Ovary (tissue), 9 donors: ENCODE results near the gene ARFGAP1. TPM values are rescaled to one million over a fixed set of nuclear protein-coding genes. Genes with fewer than 3 reads are reported as not detected.
"Not testable (repeated sequence)": the region's sequence is repeated elsewhere in the genome, so short reads cannot be mapped to it uniquely, and the experiment has no call there.

Source experiments
- DNase-seq, 5 donors: peaks; one replicate each; pipeline ENCODE4 v3.0.0-alpha.2; 2019 to 2020
- H3K27ac ChIP-seq, 2 donors: fragments of 200-600 bp; one replicate each; pipeline versions ENCODE4 v1.5.1 to v1.8.0; 2019 to 2022
- H3K27me3 ChIP-seq: fragments of 200-600 bp; one replicate; pipeline ENCODE4 v1.8.0; 2022
- H3K36me3 ChIP-seq: fragments of 200-600 bp; sonication (generic); one replicate; pipeline ENCODE4 v1.5.1; 2019
- H3K4me1 ChIP-seq: one replicate; pipeline ENCODE4 v1.8.1; 2013; ENCODE audit warnings: mild to moderate bottlenecking, moderate library complexity; ENCODE audit not compliant: insufficient read depth
- H3K4me3 ChIP-seq: fragments of 200-600 bp; sonication (generic); one replicate; pipeline ENCODE4 v1.5.1; 2017
- H3K9me3 ChIP-seq, 2 donors: fragments of 200-600 bp in 1 of 2; sonication (generic) in 1 of 2; one replicate each; pipeline versions ENCODE4 v1.5.1 to v1.8.1; 2013 to 2019; ENCODE audit warnings: mild to moderate bottlenecking in 1 of 2, moderate library complexity in 1 of 2
- CTCF ChIP-seq, 3 donors: fragments of 450-650 bp in 2 of 3; fragments of 200-600 bp in 1 of 3; IDR thresholded peaks; one replicate each; pipeline versions ENCODE4 v1.5.1 to v1.8.0; 2016 to 2022; ENCODE audit warnings: antibody characterized with exemption in 3 of 3, mild to moderate bottlenecking in 1 of 3
- EP300 ChIP-seq: sonication (generic); formaldehyde crosslinking; IDR thresholded peaks from one replicate; pipeline ENCODE4 v1.6.1; 2017; ENCODE audit warnings: antibody characterized with exemption
- POLR2A ChIP-seq: fragments of 450-650 bp; IDR thresholded peaks from one replicate; pipeline ENCODE4 v1.6.1; 2017; ENCODE audit warnings: antibody characterized with exemption, mild to moderate bottlenecking, moderate library complexity
- WGBS, 3 donors: extraction: QIAGEN DNeasy Blood & Tissue Kit in 1 of 3; methylation state at CpG; one replicate each; pipeline versions ENCODE4 v1.1.5 to v1.1.7; 2013 to 2017; 5-methylcytosine and 5-hydroxymethylcytosine counted together
- intact Hi-C, 4 donors: fragments of 100-400 bp; cut with DNase I; formaldehyde crosslinking; loops; one replicate each; pipeline versions ENCODE4 v1.11.0 to v1.15.1; 2022 to 2023
- polyA plus RNA-seq, 2 donors: library from polyadenylated mRNA; stranded (reverse); fragments of 200-250 nt in 1 of 2; fragments of 350-450 nt in 1 of 2; fragmentation: Illumina TruSeq in 1 of 2; extraction: RNeasy Lipid Tissue Mini Kit (QIAGEN cat#74804) in 1 of 2; gene quantifications; one replicate each; pipeline ENCODE4 v1.2.3, GENCODE V29; 2013 to 2014
- total RNA-seq, 7 donors: library from RNA; depleted of rRNA in 2 of 7; stranded (reverse); fragments of >200 nt in 2 of 7; fragmentation: NEBNext Ultra II Directional in 3 of 7; extraction: Animal tissue kit (Norgen Biotek cat#: 25700) in 3 of 7; gene quantifications; one replicate each; pipeline versions ENCODE4 v1.1.0 to v1.2.4, GENCODE V29; 2016 to 2023
- donor health status: DM: no; HTN: no; CAD: no; lungs with moderate emphysema.
- donor health status: DM: no; HTN: no; CAD: no.
- donor health status: Bipolar disorder and iron deficiency.
- donor health status: DM: yes; HTN: yes; CAD: no.
- donor health status: DM: no; HTN: no; CAD: no.
- donor health status: DM: yes; HTN: yes; CAD: no.

ARFGAP1 gene
- total and polyA plus RNA-seq, 9 donors: 18.9 to 80.2 (median 68.7) TPM

- no peak for DNase-seq
- Histone ChIP-seq H3K4me3 (no peak overlapping the region), H3K27ac (no peak overlapping the region), H3K27me3 (no peaks in the 10 kb centered on the region), H3K36me3 (no peaks in the 10 kb centered on the region), H3K4me1 (no peaks in the 10 kb centered on the region), H3K9me3 (no peaks in the 10 kb centered on the region)
- WGBS, 3 donors: 89 to 97% (median 92%) methylated on average over 8 of the region's 8 CpGs
- no peak for TF ChIP-seq POLR2A
- no peak for TF ChIP-seq EP300
- no peak for TF ChIP-seq CTCF (IDR thresholded peaks at IDR 0.05)
- intact Hi-C loops: no loop called here
Observed at GRCh38 chr20:63331741-63332400, 59.3 kb downstream of the ARFGAP1 start.

- no peak for DNase-seq
- H3K36me3 ChIP-seq: no peaks in the 10 kb centered on the region
- H3K4me3 ChIP-seq: no peak overlapping the region
- no peaks in the 10 kb centered on the region for H3K9me3 ChIP-seq
- H3K27ac ChIP-seq: no peak overlapping the region
- no peaks in the 10 kb centered on the region for H3K4me1 ChIP-seq
- no peak for TF ChIP-seq POLR2A
- intact Hi-C loops: no loop called here
- 71 to 73% (median 72%) methylated on average over 22 of the region's 22 CpGs for WGBS, 3 donors
- no peaks in the 10 kb centered on the region for H3K27me3 ChIP-seq
Observed at GRCh38 chr20:63332488-63333240, 60.1 kb downstream of the ARFGAP1 start.

- Histone ChIP-seq H3K27me3 (no peaks in the 10 kb centered on the region), H3K36me3 (no peaks in the 10 kb centered on the region), H3K4me3 (no peak overlapping the region), H3K27ac (no peak overlapping the region), H3K9me3 (no peaks in the 10 kb centered on the region), H3K4me1 (no peaks in the 10 kb centered on the region)
- intact Hi-C loops: no loop called here
- TF ChIP-seq CTCF (IDR thresholded peaks at IDR 0.05) (no peak), POLR2A (no peak), EP300 (no peak)
- no peak for DNase-seq
- WGBS, 3 donors: 70 to 73% (median 70%) methylated on average over 15 to 19 of the region's 19 CpGs
Observed at GRCh38 chr20:63333241-63333836, 60.7 kb downstream of the ARFGAP1 start.

GRCh38 chr20:63334356-63334755, 61.7 kb downstream of the ARFGAP1 start:
- no peak overlapping the region for H3K27ac ChIP-seq
- H3K9me3 ChIP-seq: no peaks in the 10 kb centered on the region
- no peak overlapping the region for H3K4me3 ChIP-seq
- TF ChIP-seq CTCF (IDR thresholded peaks at IDR 0.05) (no peak), EP300 (no peak), POLR2A (no peak)
- no peaks in the 10 kb centered on the region for H3K36me3 ChIP-seq
- 83 to 92% (median 83%) methylated on average over 8 of the region's 8 CpGs for WGBS, 3 donors
- no peaks in the 10 kb centered on the region for H3K27me3 ChIP-seq
- intact Hi-C loops: no loop called here
- no peak for DNase-seq
- no peaks in the 10 kb centered on the region for H3K4me1 ChIP-seq

- intact Hi-C loops, H3K4me3 ChIP-seq, DNase-seq, H3K27me3 ChIP-seq, H3K4me1 ChIP-seq, H3K9me3 ChIP-seq, H3K36me3 ChIP-seq, H3K27ac ChIP-seq: not testable (repeated sequence)
- 93 to 97% (median 94%) methylated on average over 6 to 9 of the region's 9 CpGs for WGBS, 3 donors
Observed at GRCh38 chr20:63335060-63335459, 62.4 kb downstream of the ARFGAP1 start.
